SIG-M5 (cell line): Measurements from ENCODE around the gene IPO9.
"Not testable (repeated sequence)": the region's sequence is repeated elsewhere in the genome, so short reads cannot be mapped to it uniquely, and the experiment has no call there.

Experiments used
- DNase-seq: peaks from one replicate; lab custom pipeline; 2025; lab: John Stamatoyannopoulos, UW

Gene IPO9

GRCh38 chr1:201889090-201889968, 60.4 kb downstream of the IPO9 start:
- DNase-seq: no peak

GRCh38 chr1:201890223-201890622, 61.3 kb downstream of the IPO9 start:
- DNase-seq: no peak

- DNase-seq: no peak
Observed at GRCh38 chr1:201890806-201891450, 62.0 kb downstream of the IPO9 start.

- DNase-seq: no peak
Observed at GRCh38 chr1:201891451-201892045, 62.6 kb downstream of the IPO9 start.

- no peak for DNase-seq
Observed at GRCh38 chr1:201892211-201892610, 63.3 kb downstream of the IPO9 start.

- DNase-seq: no peak
Observed at GRCh38 chr1:201893431-201893830, 64.5 kb downstream of the IPO9 start.

- no peak for DNase-seq
Observed at GRCh38 chr1:201894343-201895119, 65.6 kb downstream of the IPO9 start.

- no peak for DNase-seq
Observed at GRCh38 chr1:201895120-201895665, 66.2 kb downstream of the IPO9 start.

GRCh38 chr1:201895913-201896807, 67.2 kb downstream of the IPO9 start:
- peak; percentile 66 for DNase-seq

GRCh38 chr1:201896951-201897391, 68.0 kb downstream of the IPO9 start:
- no peak for DNase-seq

GRCh38 chr1:201898240-201898894, 69.4 kb downstream of the IPO9 start:
- DNase-seq: no peak

- no peak for DNase-seq
Observed at GRCh38 chr1:201898992-201899391, 70.0 kb downstream of the IPO9 start.

- DNase-seq: no peak
Observed at GRCh38 chr1:201899683-201900429, 70.9 kb downstream of the IPO9 start.

- DNase-seq: no peak
Observed at GRCh38 chr1:201900476-201900875, 71.5 kb downstream of the IPO9 start.

- DNase-seq: not testable (repeated sequence)
Observed at GRCh38 chr1:201901036-201901435, 72.1 kb downstream of the IPO9 start.

GRCh38 chr1:201902198-201902597, 73.2 kb downstream of the IPO9 start:
- no peak for DNase-seq

- DNase-seq: no peak
Observed at GRCh38 chr1:201903135-201903534, 74.2 kb downstream of the IPO9 start.

- DNase-seq: no peak
Observed at GRCh38 chr1:201904579-201904978, 75.6 kb downstream of the IPO9 start.

GRCh38 chr1:201905234-201905890, 76.4 kb downstream of the IPO9 start:
- no peak for DNase-seq
